NCI-H1417 (cell line): ENCODE data around the gene TOP2A.
"Not testable (repeated sequence)": the region's sequence is repeated elsewhere in the genome, so short reads cannot be mapped to it uniquely, and the experiment has no call there.

ENCODE experiments used
- DNase-seq, 3 experiments: peaks; one replicate each; lab custom pipeline; 2025; lab: John Stamatoyannopoulos, UW

The TOP2A gene

DNA sequence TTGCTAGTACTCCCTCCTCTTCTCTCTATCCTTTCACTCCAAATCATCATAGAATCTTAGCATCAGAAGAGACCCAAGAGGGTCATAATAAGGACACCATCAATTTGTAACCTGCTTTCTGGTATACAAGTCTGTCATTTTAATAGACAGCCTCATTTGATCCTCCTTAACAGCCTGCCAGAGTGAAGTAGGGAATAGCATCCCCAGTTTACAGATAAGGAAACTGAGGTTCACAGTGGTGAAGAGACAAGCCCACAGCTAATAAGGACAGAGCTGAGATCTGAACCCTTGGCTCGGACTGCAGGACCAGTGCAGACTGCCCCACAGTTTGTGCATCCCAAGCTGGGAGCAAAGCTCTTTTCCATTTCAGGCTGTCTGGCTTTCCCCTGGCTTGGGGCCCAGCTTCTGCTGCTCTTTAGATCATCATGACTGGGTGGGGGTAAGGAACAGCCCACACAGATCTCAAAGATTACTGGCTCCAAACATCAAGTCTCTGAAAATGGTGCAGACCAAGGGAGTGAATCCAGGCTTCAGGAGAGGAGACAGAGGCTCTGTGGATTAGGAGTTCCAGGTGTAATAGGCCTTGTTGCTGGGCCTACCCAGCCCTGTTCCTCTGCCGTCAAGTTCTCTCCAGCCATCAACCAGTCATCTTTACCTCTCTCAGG, 15.3 kb upstream of the TOP2A start:
- DNase-seq: no peak

GRCh38 chr17:40431231-40431602, 13.5 kb upstream of the TOP2A start:
- no peak for DNase-seq

GRCh38 chr17:40430272-40431230, 12.9 kb upstream of the TOP2A start:
- no peak for DNase-seq

GRCh38 chr17:40427002-40427491, 9.4 kb upstream of the TOP2A start:
- DNase-seq: no peak

- no peak for DNase-seq
Observed at GRCh38 chr17:40425741-40426140, 8.0 kb upstream of the TOP2A start.

DNA sequence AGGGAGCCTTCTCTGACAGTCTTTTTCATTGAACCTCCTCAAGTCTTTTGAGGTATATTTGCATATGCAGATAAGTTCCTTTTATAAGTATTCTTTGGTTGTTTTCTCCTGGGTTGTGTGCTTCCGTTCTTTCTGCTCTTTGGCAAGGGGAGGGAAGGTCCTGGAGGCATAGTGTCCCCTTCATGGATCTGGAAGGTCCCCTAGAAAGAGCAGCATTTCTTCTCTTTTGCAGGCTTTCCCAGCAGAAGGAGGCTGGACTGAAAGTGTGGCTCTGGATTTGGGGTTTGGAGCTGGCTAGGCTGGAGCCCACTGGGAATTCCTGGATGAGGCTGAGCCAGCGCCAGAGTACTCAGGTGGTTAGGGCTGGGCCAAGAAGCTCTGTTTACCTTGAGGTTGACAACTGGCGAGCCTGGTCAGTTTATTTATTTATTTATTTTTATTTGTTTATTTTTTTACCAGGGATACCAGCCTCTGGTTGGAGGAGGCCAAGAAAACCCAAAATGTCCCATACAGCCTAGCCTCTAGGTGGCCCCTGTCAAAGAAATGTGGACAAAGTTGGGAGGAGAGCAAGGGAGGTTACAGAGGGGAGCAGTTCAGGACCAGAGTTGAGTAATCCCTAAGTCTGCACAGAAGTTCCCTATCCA, 5.4 kb upstream of the TOP2A start:
- peak in 1 of 3 experiments; percentile 52 for DNase-seq

DNA sequence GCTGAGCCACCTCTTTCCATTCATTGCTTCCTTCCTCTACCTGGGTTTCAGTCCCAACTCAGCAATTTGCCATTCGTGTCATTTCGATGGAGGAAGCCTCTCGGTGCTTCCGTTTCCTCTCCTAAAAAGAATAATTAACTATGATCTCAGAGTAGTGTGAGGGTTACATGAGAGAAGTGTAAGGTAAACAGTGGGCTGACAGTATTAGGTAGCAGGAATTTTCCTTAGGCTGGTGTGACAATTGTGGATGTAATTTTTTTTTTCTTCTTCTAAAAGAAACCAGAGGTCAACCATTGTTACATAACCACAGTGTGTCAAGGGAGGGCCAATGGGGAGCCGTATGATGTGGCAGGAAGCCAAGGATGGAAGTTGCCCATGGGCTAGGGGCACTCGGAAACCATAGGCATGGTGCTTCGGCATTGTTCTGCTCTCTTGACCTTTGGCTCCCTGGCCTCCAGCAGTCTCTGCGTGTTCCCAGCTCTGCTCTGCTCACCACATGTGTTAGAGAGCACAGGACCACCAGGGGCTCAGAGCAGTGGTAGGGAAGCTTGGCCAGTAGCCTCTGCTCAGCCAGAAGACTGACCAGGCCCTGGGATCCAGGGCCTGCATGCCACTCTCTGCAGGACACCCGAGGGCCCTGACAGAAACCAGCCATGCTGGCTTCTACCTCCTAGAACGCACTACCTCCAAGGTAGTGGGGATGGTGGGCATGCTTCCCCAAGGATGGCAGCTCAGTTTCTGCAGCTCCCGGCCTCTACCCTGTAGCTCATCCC, 2.0 kb upstream of the TOP2A start:
- DNase-seq: peak in 1 of 3 experiments; percentile 29

DNA sequence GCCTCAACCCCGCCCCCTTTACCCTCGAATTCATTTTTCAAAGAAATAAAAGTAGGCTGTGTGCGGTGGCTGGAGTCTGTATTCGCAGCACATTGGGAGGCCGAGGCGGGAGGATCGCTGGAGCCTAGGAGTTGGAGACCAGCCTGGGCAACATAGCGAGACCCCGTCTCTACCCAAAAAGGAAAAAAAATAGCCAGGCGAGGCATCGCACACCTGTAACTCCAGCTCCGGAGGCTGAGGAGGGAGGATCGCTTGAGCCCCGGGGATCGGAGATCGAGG, 671 bp upstream of the TOP2A start:
- DNase-seq: no peak

GRCh38 chr17:40417258-40417608, 463 bp downstream of the TOP2A start:
- DNase-seq: peak; percentile 50 to 82 (median 78)

GRCh38 chr17:40416671-40417070, 1.0 kb downstream of the TOP2A start:
- DNase-seq: peak in 1 of 3 experiments; percentile 48

DNA sequence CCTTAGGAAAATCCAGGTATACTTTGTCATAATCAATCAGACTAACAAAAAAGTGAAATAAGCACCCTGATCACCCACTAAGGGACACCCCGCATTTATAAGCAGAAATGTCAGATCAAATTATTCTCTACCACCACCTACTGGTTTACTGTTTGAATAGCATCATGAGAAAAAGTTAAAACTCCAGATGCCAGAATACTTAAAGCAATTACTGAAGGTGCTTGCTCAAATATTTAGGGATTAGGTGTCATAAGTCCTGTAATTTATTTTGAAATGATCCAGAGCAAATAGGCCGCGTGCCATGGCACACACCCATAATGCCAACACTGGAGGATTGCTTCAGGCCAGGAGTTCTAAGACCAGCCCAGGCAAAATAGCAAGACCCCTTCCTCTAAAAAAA, 2.3 kb downstream of the TOP2A start:
- DNase-seq: peak in 2 of 3 experiments; percentile 14 to 57

DNA sequence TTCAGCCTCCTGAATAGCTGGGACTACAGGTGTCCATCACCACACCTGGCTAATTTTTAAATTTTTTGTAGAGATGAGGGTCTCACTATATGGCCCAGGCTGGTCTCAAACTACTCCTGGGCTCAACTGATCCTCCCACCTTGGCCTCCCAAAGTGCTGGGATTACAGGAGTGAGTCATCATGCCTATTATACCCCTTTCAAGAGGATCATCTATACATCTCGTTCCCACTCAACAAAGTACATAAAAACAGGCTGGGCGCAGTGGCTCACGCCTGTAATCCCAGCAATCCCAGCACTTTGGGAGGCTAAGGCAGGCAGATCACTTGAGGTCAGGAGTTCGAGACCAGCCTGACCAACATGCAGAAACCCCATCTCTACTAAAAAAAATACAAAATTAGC, 3.4 kb downstream of the TOP2A start:
- DNase-seq: not testable (repeated sequence)

- no peak for DNase-seq
Observed at GRCh38 chr17:40412880-40413279, 4.8 kb downstream of the TOP2A start.

- no peak for DNase-seq
Observed at GRCh38 chr17:40411821-40412220, 5.9 kb downstream of the TOP2A start.

DNA sequence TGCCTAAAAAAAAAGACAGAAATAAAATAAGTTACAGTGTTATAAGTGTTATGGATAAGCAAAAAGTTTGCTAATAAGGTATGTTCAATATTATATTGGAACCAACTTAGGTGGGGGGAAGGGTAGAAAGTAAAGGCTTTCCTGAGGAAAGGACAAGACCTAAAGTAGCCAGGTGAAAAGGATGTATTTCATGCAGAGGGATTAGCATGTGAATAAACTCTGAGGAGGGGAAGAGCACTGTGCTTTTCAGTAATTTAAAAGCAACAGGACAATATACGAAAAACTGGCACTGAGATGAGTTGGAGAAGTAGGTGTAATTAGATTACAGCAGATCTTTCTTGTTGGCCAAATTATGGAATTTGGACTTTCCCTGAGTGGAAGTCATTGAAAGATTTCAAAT, 7.6 kb downstream of the TOP2A start:
- DNase-seq: no peak

- DNase-seq: not testable (repeated sequence)
Observed at GRCh38 chr17:40409540-40409939, 8.2 kb downstream of the TOP2A start.

DNA sequence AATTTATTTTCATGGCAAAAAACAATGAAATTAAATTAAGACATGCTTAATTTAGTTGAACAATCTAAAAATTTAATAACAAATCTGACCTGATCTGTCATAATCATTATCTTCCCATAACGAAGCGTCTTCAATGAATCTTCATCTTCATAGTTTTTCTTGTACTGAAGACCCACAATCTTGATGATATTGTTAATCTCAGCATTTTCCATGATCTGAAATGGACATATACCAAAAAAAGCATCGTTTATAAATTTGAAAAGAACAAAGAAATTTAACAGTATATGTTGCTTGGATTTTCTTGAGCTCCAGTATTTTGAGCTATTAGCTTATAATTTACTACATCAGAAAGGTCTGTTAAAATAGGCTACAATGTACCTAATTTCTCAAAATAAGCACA, 10.2 kb downstream of the TOP2A start:
- DNase-seq: no peak

DNA sequence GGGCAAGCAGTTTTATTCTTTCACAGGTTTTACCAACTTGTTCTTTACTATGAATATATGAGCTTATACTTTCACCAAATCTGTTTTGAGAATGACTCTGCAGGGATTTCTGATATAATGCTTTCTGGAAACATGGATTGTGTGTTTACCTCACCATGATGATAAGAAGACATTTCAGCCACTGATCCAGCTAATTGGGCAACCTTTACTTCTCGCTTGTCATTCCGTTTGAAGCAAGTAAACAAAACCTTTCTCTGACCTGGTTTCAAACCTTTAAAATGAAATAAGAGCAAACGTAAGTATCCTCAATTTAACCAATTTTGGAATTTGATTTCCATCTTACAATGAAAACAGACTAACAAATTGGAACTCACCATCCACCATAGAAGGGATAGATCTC, 13.7 kb downstream of the TOP2A start:
- no peak for DNase-seq

DNA sequence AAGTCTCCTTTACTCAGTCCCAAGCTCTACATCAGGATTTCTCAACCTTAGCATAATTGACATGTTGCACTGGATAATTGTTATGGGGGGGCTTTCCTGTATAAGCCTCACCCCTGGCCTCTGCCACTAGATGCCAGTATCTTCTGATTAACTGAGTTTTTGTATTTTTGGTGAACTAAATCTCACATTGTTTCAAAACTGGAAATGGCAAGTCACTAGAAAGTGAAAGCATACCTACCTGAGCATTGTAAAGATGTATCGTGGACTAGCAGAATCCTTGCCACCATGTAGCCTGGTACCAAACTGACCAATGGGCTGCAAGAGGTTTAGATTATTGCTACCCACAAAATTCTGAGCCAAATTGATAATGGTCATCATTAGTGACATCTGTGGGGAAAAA, 15.0 kb downstream of the TOP2A start:
- no peak for DNase-seq

DNA sequence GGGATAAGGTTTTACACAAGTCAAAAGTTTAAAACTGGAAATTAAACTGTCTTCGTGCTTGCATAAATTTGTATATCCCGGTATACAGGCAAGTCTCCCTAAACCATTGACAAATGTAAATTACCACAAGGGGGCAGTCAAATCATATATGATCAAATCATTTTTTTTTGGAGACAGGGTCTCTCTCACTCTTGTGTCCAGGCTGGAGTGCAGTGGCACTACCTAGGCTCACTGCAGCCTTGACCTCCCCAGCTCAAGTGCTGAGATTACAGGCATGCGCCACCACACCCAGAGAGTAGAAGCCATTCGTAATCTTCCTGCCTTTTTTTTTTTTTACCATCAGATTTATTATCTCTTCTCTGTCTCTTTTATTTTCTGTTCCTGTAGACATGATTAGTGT, 18.5 kb downstream of the TOP2A start:
- DNase-seq: peak; percentile 32 to 74 (median 35)

DNA sequence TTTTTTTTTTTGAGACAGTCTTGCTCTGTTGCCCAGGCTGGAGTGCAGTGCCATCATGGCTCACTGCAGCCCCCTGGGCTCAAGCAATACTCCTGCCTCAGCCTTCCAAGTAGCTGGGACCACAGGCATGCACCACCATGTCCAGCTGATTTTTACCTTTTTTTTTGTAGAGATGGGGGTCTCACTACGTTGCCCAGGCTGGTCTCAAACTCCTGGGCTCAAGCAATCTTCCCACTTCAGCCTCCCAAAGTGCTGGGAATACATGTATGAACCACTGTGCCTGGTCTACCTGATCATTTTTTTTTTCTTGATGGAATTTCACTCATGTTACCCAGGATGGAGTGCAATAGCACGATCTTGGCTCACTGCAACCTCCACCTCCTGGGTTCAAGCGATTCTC, 31.1 kb downstream of the TOP2A start:
- not testable (repeated sequence) for DNase-seq

DNA sequence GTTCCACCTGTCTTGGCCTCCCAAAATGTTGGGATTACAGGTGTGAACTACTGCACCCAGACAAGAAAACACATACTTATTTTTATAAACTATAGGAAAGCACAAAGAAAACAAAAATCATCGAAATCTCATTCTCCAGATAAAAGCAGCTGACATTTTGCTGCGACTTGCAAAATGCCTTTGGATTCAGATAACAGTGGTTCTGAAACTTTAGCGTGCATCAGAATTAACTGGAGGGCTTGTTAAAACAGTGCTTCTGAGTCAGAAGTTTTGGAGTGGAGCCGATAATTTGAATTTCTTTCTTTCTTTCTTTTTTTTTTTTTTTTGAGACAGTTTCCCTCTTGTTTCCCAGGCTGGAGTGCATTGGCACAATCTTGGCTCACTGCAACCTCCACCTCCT, 35.4 kb downstream of the TOP2A start:
- DNase-seq: no peak
